ENCODE measurements around the gene CA11. TPM values are rescaled to one million over a fixed set of nuclear protein-coding genes. Genes with fewer than 3 reads are reported as not detected.

CA11 gene
- total and polyA plus RNA-seq, 5 experiments from 2014 or later, result 6.6 to 21.3 (median 14.1) TPM

- Mint-ChIP-seq H3K36me3 (no peaks in the 10 kb centered on the region), H3K4me1 (peaks cover 0 to 6% (median 0%) of the 10 kb centered on the region in 4 donors), H3K27me3 (peaks cover 0 to 3% (median 0%) of the 10 kb centered on the region in 5 donors), H3K27ac (peak overlapping the region in 2 of 10 donors; percentile 18 to 56), H3K9me3 (no peaks in the 10 kb centered on the region), H3K4me3 (no peak overlapping the region)
- POLR2A ChIA-PET, result no interaction called here
- DNase-seq (no peak), ATAC-seq (no peak)
These were observed 46.8 kb downstream of the CA11 start for GRCh38 chr19:48598996-48599700.

DNA sequence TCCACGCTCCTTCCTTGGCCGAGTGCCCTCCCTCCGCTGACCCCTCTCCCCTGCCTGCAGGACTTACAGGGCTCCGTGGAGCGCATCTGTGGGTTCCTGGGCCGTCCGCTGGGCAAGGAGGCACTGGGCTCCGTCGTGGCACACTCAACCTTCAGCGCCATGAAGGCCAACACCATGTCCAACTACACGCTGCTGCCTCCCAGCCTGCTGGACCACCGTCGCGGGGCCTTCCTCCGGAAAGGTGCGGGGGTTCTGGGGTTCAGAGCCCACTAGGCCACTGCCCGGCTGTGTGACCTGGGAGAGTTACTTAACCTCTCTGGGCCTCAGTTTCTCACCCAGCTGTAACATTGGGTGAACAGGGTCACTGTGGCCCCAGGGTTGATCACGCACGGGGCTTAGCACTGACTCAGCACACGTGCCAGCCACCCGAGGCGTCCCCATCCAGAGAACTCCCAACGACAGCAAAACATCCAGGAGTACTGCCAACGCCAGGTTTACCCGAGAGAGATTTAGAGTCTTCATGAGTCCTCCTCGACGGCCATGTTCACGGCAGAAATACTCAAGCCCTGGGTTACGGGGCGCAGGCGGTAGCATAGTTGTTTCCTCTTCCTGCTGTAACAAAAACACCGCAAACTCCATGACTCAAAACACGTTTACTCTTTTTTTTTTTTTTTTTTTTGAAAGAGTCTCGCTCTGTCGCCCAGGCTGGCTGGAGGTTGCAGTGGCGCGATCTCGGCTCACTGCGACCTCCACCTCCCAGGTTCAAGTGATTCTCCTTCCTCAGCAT is 49.1 kb downstream of the CA11 start:
- Mint-ChIP-seq H3K36me3 (no peaks in the 10 kb centered on the region), H3K9me3 (no peaks in the 10 kb centered on the region), H3K27ac (peak overlapping the region; percentile 60 to 89 (median 75)), H3K4me1 (peaks cover 0 to 13% (median 5%) of the 10 kb centered on the region in 4 donors), H3K27me3 (peaks cover 0 to 3% (median 0%) of the 10 kb centered on the region in 5 donors), H3K4me3 (peak overlapping the region; percentile 22 to 74 (median 56))
- POLR2A ChIA-PET, result interaction anchor here (0.5 to 0.7 kb wide), 5 partner anchors 11 to 1043 kb away, joined by 3 to 5 read pairs (median 4); no protein-coding TSS in a partner anchor
- ATAC-seq, result peak; percentile 81 to 92
- peak in 3 of 10 donors; percentile 32 to 50 (median 41) for DNase-seq

DNA sequence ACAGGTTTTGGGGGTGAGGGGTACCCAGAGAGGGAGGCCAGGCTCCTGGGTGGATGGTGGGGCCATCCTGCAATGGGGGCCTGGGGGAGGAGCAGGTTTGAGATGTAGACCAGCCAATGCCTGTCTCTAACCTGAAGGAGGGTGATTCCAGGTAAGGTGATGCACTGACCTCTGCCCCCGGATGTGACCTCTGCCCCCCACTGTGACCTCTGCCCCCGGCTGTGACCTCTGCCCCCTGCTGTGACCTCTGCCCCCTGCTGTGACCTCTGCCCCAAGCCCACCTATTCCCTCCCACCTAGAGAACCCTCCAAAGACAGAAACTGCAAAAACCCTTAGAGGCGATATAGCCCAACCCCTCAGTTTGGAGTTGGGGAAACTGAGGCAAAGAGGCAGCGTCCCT is 49.8 kb downstream of the CA11 start:
- no peaks in the 10 kb centered on the region for H3K36me3 Mint-ChIP-seq
- H3K4me1 Mint-ChIP-seq, result peaks cover 0 to 13% (median 5%) of the 10 kb centered on the region in 4 donors
- H3K27ac Mint-ChIP-seq, result peak overlapping the region in 5 of 10 donors; percentile 3 to 84 (median 48)
- no peak for DNase-seq
- H3K27me3 Mint-ChIP-seq, result peaks cover 0 to 3% (median 0%) of the 10 kb centered on the region in 5 donors
- POLR2A ChIA-PET, result no interaction called here
- ATAC-seq, result no peak
- no peaks in the 10 kb centered on the region for H3K9me3 Mint-ChIP-seq
- H3K4me3 Mint-ChIP-seq, result peak overlapping the region in 4 of 10 donors; percentile 36 to 56 (median 50)

DNA sequence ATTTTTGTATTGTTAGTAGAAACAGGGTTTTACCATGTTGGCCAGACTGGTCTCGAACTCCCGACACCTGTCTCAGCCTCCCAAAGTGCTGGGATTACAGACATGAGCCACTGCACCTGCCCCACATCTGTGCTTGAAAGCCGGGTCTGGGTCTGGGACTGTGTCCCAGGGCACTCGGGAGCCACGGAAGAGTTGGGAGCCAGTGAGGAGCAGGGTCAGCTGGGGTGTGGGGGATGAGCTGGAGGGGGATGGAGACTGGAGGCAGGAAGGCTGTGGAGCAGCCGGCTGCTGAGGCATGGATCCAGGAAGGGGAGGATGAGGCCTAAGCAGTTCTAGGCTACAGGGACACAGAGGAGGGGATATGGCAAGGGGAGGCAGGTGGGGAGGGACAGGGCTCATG is 50.2 kb downstream of the CA11 start:
- Mint-ChIP-seq H3K27ac (peak overlapping the region in 5 of 10 donors; percentile 29 to 84 (median 54)), H3K4me1 (peaks cover 0 to 13% (median 5%) of the 10 kb centered on the region in 4 donors), H3K27me3 (peaks cover 0 to 3% (median 0%) of the 10 kb centered on the region in 5 donors), H3K9me3 (no peaks in the 10 kb centered on the region), H3K36me3 (no peaks in the 10 kb centered on the region), H3K4me3 (peak overlapping the region in 2 of 10 donors; percentile 24 to 48)
- DNase-seq, result no peak
- POLR2A ChIA-PET, result no interaction called here
- ATAC-seq, result no peak

DNA sequence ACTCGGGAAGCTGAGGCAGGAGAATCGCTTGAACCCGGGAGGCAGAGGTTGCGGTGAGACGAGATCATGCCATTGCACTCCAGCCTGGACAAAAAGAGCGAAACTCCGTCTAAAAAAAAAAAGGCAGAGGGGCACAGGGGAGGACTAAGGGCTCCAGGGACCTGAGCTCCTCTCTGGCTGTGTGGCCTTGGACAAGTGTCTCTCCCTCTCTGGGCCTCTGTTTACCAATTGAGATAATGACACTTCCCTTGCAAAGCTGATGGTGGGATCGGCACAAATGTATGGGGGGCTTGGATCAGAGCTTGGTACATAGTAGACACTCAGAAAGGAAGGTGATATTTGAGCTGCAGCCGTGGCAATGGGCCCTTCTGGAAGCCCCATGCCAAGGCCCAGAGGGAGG is 50.8 kb downstream of the CA11 start:
- peak overlapping the region in 6 of 10 donors; percentile 2 to 89 (median 49) for H3K27ac Mint-ChIP-seq
- no peaks in the 10 kb centered on the region for H3K9me3 Mint-ChIP-seq
- DNase-seq (no peak), ATAC-seq (no peak)
- H3K4me3 Mint-ChIP-seq, result peak overlapping the region in 6 of 10 donors; percentile 17 to 55 (median 30)
- peaks cover 0 to 13% (median 5%) of the 10 kb centered on the region in 4 donors for H3K4me1 Mint-ChIP-seq
- POLR2A ChIA-PET, result interaction anchor here (0.7 kb wide), 1 partner anchor 75 kb away, joined by 3 read pairs; no protein-coding TSS in a partner anchor
- no peaks in the 10 kb centered on the region for H3K36me3 Mint-ChIP-seq
- H3K27me3 Mint-ChIP-seq, result peaks cover 0 to 3% (median 0%) of the 10 kb centered on the region in 5 donors

DNA sequence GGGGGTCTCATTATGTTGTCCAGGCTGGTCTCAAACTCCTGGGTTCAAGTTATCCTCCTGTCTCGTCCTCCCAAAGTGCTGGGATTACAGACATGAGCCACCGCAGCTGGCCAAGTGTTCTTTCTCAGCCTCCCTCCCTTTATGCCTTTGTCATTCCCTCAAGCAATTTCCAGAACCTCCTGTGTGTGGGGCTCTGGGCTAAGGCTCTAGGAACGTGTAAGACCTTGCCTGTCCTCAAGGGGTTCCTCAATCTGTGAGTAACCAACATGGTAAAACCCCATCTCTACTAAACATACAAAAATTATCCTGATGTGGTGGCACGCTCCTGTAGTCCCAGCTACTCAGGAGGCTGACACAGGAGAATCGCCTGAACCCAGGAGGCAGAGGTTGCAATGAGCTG is 55.0 kb downstream of the CA11 start:
- POLR2A ChIA-PET, result no interaction called here
- H3K4me3 Mint-ChIP-seq, result no peak overlapping the region
- no peak for ATAC-seq
- H3K4me1 Mint-ChIP-seq, result peaks cover 10 to 17% (median 14%) of the 10 kb centered on the region in 4 donors
- peaks cover 0 to 3% (median 0%) of the 10 kb centered on the region in 5 donors for H3K27me3 Mint-ChIP-seq
- no peaks in the 10 kb centered on the region for H3K9me3 Mint-ChIP-seq
- DNase-seq, result no peak
- no peaks in the 10 kb centered on the region for H3K36me3 Mint-ChIP-seq
- H3K27ac Mint-ChIP-seq, result peak overlapping the region in 1 of 10 donors; percentile 29

GRCh38 chr19:48588670-48589401 is 57.2 kb downstream of the CA11 start:
- POLR2A ChIA-PET, result interaction anchor here (0.7 to 1.0 kb wide), 4 partner anchors 16 to 404 kb away, joined by 3 to 4 read pairs (median 4); partner anchors contain the start of genes GYS1, RPL18 and SPHK2
- Mint-ChIP-seq H3K9me3 (no peaks in the 10 kb centered on the region), H3K4me3 (peak overlapping the region; percentile 48 to 88 (median 78)), H3K27me3 (peaks cover 0 to 9% (median 4%) of the 10 kb centered on the region in 5 donors), H3K27ac (peak overlapping the region in 8 of 10 donors; percentile 29 to 85 (median 71)), H3K36me3 (no peaks in the 10 kb centered on the region), H3K4me1 (peaks cover 13 to 23% (median 20%) of the 10 kb centered on the region in 4 donors)
- DNase-seq (peak; percentile 69 to 93 (median 85)), ATAC-seq (peak; percentile 87 to 95)

Other genes with a start within 250 kb of the CA11 start
- 10 to 100 TPM; 39.1 to 41.2 TPM for gene GRWD1, start 200.2 kb downstream of the CA11 start, total RNA-seq
- gene GRWD1, start 200.2 kb downstream of the CA11 start, polyA plus RNA-seq, result 10 to 100 TPM; 32.9 to 59.9 (median 40.3) TPM
- gene KCNJ14, start 190.6 kb downstream of the CA11 start, total RNA-seq, result 1 to 10 TPM; 2.7 to 2.9 TPM
- under 1 TPM in 2 of 3 donors, not detected in 1; 0.39 to 0.42 TPM for gene KCNJ14, start 190.6 kb downstream of the CA11 start, polyA plus RNA-seq
- gene CYTH2, start 176.8 kb downstream of the CA11 start, total RNA-seq, result 10 to 100 TPM; 72.2 to 77.7 TPM
- 10 to 100 TPM; 20.5 to 32.0 (median 28.2) TPM for gene CYTH2, start 176.8 kb downstream of the CA11 start, polyA plus RNA-seq
- gene LMTK3, start 134.4 kb downstream of the CA11 start, total RNA-seq, result 10 to 100 TPM; 21.4 to 21.5 TPM
- under 1 TPM in 1 of 3 donors, not detected in 2; 0.15 TPM for gene LMTK3, start 134.4 kb downstream of the CA11 start, polyA plus RNA-seq
- not detected for gene SULT2B1, start 94.0 kb downstream of the CA11 start, total RNA-seq
- under 1 TPM in 1 of 3 donors, not detected in 2; 0.18 TPM for gene SULT2B1, start 94.0 kb downstream of the CA11 start, polyA plus RNA-seq
- not detected for gene SPACA4, start 39.4 kb downstream of the CA11 start, total RNA-seq
- not detected for gene SPACA4, start 39.4 kb downstream of the CA11 start, polyA plus RNA-seq
- gene FAM83E, start 31.1 kb downstream of the CA11 start, total RNA-seq, result 1 to 10 TPM; 8.0 TPM
- not detected for gene FAM83E, start 31.1 kb downstream of the CA11 start, polyA plus RNA-seq
- gene RPL18, start 27.0 kb downstream of the CA11 start, total RNA-seq, result 1,000 to 10,000 TPM; 2,380 to 2,437 TPM
- 1,000 to 10,000 TPM; 2,610 to 3,008 (median 2,848) TPM for gene RPL18, start 27.0 kb downstream of the CA11 start, polyA plus RNA-seq
- gene SPHK2, start 26.7 kb downstream of the CA11 start, total RNA-seq, result 10 to 100 TPM; 39.1 to 40.4 TPM
- 1 to 10 TPM; 7.5 to 9.1 (median 8.3) TPM for gene SPHK2, start 26.7 kb downstream of the CA11 start, polyA plus RNA-seq
- gene DBP, start 8.8 kb downstream of the CA11 start, total RNA-seq, result 10 to 100 TPM; 63.1 to 66.6 TPM
- 10 to 100 TPM; 37.5 to 97.8 (median 63.1) TPM for gene DBP, start 8.8 kb downstream of the CA11 start, polyA plus RNA-seq
- gene NTN5, start 26.8 kb upstream of the CA11 start, total RNA-seq, result 1 to 10 TPM; 1.7 to 2.9 TPM
- gene NTN5, start 26.8 kb upstream of the CA11 start, polyA plus RNA-seq, result under 1 TPM in 2 of 3 donors, not detected in 1; 0.17 to 0.25 TPM
- not detected for gene FUT2, start 49.8 kb upstream of the CA11 start, total RNA-seq
- 1 to 10 TPM in 1 of 3 donors, under 1 TPM in 2; 0.17 to 1.8 (median 0.17) TPM for gene FUT2, start 49.8 kb upstream of the CA11 start, polyA plus RNA-seq
- gene MAMSTR, start 73.5 kb upstream of the CA11 start, total RNA-seq, result 1 to 10 TPM; 2.1 to 2.4 TPM
- gene MAMSTR, start 73.5 kb upstream of the CA11 start, polyA plus RNA-seq, result under 1 TPM; 0.28 to 0.77 (median 0.49) TPM
- under 1 TPM in 1 of 2 experiments, not detected in 1; 0.25 TPM for gene RASIP1, start 94.4 kb upstream of the CA11 start, total RNA-seq
- gene RASIP1, start 94.4 kb upstream of the CA11 start, polyA plus RNA-seq, result under 1 TPM in 2 of 3 donors, not detected in 1; 0.10 to 0.26 TPM
- not detected for gene IZUMO1, start 100.7 kb upstream of the CA11 start, total RNA-seq
- not detected for gene IZUMO1, start 100.7 kb upstream of the CA11 start, polyA plus RNA-seq
- not detected for gene FUT1, start 106.5 kb upstream of the CA11 start, total RNA-seq
- gene FUT1, start 106.5 kb upstream of the CA11 start, polyA plus RNA-seq, result not detected
- gene FGF21, start 109.3 kb upstream of the CA11 start, total RNA-seq, result not detected
- not detected for gene FGF21, start 109.3 kb upstream of the CA11 start, polyA plus RNA-seq
- 10 to 100 TPM; 24.3 to 27.2 TPM for gene BCAT2, start 164.8 kb upstream of the CA11 start, total RNA-seq
- 10 to 100 TPM; 18.9 to 26.0 (median 21.9) TPM for gene BCAT2, start 164.8 kb upstream of the CA11 start, polyA plus RNA-seq
- gene HSD17B14, start 190.3 kb upstream of the CA11 start, total RNA-seq, result 1 to 10 TPM in 1 of 2 experiments, under 1 TPM in 1; 0.62 to 1.1 TPM
- gene HSD17B14, start 190.3 kb upstream of the CA11 start, polyA plus RNA-seq, result 1 to 10 TPM in 1 of 3 donors, under 1 TPM in 1, not detected in 1; 0.83 to 1.7 TPM
- gene PLEKHA4, start 222.4 kb upstream of the CA11 start, total RNA-seq, result 1 to 10 TPM; 4.1 to 6.6 TPM
- 1 to 10 TPM; 7.4 to 8.5 (median 8.1) TPM for gene PLEKHA4, start 222.4 kb upstream of the CA11 start, polyA plus RNA-seq
- 10 to 100 TPM; 56.9 to 59.9 TPM for gene PPP1R15A, start 226.2 kb upstream of the CA11 start, total RNA-seq
- gene PPP1R15A, start 226.2 kb upstream of the CA11 start, polyA plus RNA-seq, result 10 to 100 TPM; 17.2 to 47.3 (median 43.1) TPM

Measured in naive thymus-derived CD8-positive, alpha-beta T cell (primary cell).